Upper lobe of right lung (tissue), 1 donor: Measurements from ENCODE around the gene PRIM2. TPM values are rescaled to one million over a fixed set of nuclear protein-coding genes. Genes with fewer than 3 reads are reported as not detected.
A peak's percentile ranks its signal among the peaks of the same experiment; 100 is the strongest.
"Not testable (repeated sequence)": the region's sequence is repeated elsewhere in the genome, so short reads cannot be mapped to it uniquely, and the experiment has no call there.

ENCODE experiments used
- ATAC-seq: fragments of 200-7000 bp; cut with Tn5 transposase; one replicate; pipeline ENCODE4 v1.9.1; 2020; ENCODE audit warnings: mild to moderate bottlenecking, moderate library complexity
- DNase-seq: peaks from one replicate; pipeline ENCODE4 v3.0.0-alpha.2; 2020
- H3K27ac ChIP-seq: fragments of 200-600 bp; one replicate; pipeline ENCODE4 v1.8.0; 2022
- H3K27me3 ChIP-seq: fragments of 200-600 bp; one replicate; pipeline ENCODE4 v1.8.0; 2022; ENCODE audit warnings: mild to moderate bottlenecking
- H3K36me3 ChIP-seq: fragments of 200-600 bp; one replicate; pipeline ENCODE4 v1.8.0; 2022
- H3K4me1 ChIP-seq: fragments of 200-600 bp; one replicate; pipeline ENCODE4 v1.8.0; 2022
- H3K4me3 ChIP-seq: fragments of 200-600 bp; one replicate; pipeline ENCODE4 v1.8.0; 2022; ENCODE audit warnings: mild to moderate bottlenecking
- H3K9me3 ChIP-seq: fragments of 200-600 bp; one replicate; pipeline ENCODE4 v1.8.0; 2022
- intact Hi-C: fragments of 100-400 bp; cut with DNase I; formaldehyde crosslinking; loops from one replicate; pipeline ENCODE4 v1.11.0; 2022
- total RNA-seq: library from RNA; stranded (reverse); fragmentation: NEBNext Ultra II Directional; extraction: Animal tissue kit (Norgen Biotek cat#: 25700); gene quantifications from one replicate; pipeline ENCODE4 v1.2.1, GENCODE V29; 2021
- TF ChIP-seq, protein P1 (sequence below): fragments of 200-600 bp; IDR thresholded peaks from one replicate; pipeline ENCODE4 v1.8.0; 2022; ENCODE audit warnings: antibody characterized with exemption
- donor health status: DM: no; HTN: yes; CAD: no; lungs with severe emphysema.

PRIM2 gene
- total RNA-seq, 1 donor from 2014 or later, result 8.5 TPM

DNA sequence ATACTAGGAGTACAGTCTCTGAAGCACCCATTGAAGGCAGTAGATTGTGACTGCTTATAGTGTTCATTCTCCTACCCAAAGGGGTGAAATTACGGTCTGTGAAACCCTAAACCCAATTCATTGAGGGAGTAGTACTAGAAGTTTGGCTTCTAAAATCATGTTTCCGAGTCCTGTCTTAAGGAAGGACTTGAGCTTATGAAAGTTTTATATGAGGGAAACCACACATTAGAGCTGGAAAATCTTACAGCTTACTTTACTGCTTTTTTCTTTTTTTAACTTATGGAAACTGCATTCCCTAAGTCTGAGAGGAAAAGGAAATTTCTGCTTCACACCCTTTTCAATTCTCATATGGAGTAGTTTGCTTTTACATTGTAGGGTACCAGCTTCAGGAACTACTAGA lies 38.4 kb upstream of the PRIM2 start:
- ATAC-seq, result no peak
- Histone ChIP-seq H3K36me3 (no peaks in the 10 kb centered on the region), H3K9me3 (no peaks in the 10 kb centered on the region), H3K27ac (no peak overlapping the region), H3K4me3 (no peak overlapping the region), H3K27me3 (no peaks in the 10 kb centered on the region), H3K4me1 (no peaks in the 10 kb centered on the region)
- TF ChIP-seq, protein P1, sequence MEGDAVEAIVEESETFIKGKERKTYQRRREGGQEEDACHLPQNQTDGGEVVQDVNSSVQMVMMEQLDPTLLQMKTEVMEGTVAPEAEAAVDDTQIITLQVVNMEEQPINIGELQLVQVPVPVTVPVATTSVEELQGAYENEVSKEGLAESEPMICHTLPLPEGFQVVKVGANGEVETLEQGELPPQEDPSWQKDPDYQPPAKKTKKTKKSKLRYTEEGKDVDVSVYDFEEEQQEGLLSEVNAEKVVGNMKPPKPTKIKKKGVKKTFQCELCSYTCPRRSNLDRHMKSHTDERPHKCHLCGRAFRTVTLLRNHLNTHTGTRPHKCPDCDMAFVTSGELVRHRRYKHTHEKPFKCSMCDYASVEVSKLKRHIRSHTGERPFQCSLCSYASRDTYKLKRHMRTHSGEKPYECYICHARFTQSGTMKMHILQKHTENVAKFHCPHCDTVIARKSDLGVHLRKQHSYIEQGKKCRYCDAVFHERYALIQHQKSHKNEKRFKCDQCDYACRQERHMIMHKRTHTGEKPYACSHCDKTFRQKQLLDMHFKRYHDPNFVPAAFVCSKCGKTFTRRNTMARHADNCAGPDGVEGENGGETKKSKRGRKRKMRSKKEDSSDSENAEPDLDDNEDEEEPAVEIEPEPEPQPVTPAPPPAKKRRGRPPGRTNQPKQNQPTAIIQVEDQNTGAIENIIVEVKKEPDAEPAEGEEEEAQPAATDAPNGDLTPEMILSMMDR, result no peak
- DNase-seq, result no peak
- intact Hi-C loops, result no loop called here

DNA sequence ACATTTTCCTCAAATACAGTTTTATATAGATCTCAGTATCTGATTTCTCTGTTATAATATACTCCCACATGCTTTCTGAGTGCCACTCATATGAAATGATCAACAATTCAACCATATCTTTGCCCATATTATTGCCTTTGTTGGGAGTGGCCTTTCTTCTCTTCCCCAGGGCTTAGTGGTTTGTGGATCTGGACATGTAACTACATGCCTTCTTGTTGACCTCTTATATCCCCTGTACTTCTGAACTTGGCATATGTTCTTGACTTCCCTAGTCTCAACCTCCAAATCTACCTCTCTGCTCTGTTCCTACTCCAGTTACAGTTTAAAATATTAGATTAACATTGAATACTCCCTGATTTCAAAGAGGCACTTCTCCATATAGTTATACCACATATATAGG lies 34.3 kb upstream of the PRIM2 start:
- intact Hi-C loops, result no loop called here
- TF ChIP-seq, protein P1, result no peak
- H3K4me1 ChIP-seq, result no peaks in the 10 kb centered on the region
- no peaks in the 10 kb centered on the region for H3K36me3 ChIP-seq
- no peak overlapping the region for H3K27ac ChIP-seq
- no peak for DNase-seq
- no peaks in the 10 kb centered on the region for H3K9me3 ChIP-seq
- no peaks in the 10 kb centered on the region for H3K27me3 ChIP-seq
- H3K4me3 ChIP-seq, result no peak overlapping the region
- no peak for ATAC-seq

DNA sequence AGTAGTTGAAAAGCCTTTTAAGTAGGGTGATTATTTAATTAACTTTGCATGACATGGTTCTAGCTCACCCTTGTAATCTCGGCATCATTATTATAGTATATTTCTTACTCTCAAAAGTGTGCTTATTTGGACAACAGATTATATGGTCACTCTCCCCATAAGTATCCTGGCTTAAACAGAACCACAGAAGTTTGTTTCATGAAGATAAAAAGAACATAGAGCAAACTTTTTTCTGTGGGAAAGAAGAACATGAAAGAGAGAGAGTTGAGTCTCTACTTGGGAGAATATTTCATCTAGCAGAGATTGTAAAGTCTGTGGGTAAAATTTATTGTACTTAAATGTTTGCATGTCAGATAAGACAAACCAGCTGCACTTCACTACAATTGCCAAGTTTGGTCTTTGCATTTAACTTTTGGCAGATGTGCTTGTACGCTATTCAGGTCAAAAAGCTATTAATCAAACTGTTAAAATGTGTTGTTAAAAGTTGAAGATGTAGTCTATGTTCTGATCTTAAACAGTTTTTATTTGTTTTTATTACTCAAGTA lies 33.4 kb upstream of the PRIM2 start:
- intact Hi-C loops, result no loop called here
- Histone ChIP-seq H3K36me3 (no peaks in the 10 kb centered on the region), H3K4me3 (no peak overlapping the region), H3K27ac (no peak overlapping the region), H3K9me3 (no peaks in the 10 kb centered on the region), H3K4me1 (no peaks in the 10 kb centered on the region), H3K27me3 (no peaks in the 10 kb centered on the region)
- ATAC-seq (no peak), DNase-seq (no peak)
- TF ChIP-seq, protein P1, result no peak

DNA sequence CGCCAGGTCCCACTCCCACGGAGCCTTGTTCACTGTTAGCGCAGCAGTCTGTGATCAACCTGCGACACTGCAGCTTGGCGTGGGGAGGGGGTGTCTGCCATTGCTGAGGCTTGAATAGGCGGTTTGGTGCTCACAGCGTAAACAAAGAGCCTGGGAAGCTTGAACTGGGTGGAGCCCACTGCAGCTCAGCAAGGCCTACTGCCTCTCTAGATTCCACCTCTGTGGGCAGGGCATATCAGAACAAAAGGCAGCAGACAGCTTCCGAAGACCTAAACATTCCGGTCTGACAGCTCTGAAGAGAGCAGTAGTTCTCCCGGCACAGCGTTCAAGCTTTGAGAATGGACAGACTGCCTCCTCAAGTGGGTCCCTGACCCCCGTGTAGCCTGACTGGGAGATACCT lies 29.3 kb upstream of the PRIM2 start:
- H3K27me3 ChIP-seq, H3K4me3 ChIP-seq, DNase-seq, H3K9me3 ChIP-seq, intact Hi-C loops, H3K4me1 ChIP-seq, H3K27ac ChIP-seq, H3K36me3 ChIP-seq: not testable (repeated sequence)
- ATAC-seq, result peak; percentile 47

DNA sequence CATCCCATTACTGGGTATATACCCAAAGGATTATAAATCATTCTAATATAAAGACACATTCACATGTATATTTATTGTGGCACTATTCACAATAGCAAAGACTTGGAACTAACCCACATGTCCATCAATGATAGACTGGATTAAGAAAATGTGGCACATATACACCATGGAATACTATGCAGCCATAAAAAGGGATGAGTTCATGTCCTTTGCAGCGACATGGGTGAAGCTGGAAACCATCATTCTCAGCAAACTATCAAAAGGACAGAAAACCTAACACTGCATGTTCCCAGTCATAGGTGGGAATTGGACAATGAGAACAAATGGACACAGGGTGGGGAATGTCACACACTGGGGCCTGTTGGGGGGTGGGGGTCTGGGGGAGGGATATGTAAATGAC lies 24.0 kb upstream of the PRIM2 start:
- DNase-seq, H3K9me3 ChIP-seq, intact Hi-C loops, H3K27me3 ChIP-seq, H3K36me3 ChIP-seq, ATAC-seq, H3K27ac ChIP-seq, H3K4me3 ChIP-seq, H3K4me1 ChIP-seq: not testable (repeated sequence)

DNA sequence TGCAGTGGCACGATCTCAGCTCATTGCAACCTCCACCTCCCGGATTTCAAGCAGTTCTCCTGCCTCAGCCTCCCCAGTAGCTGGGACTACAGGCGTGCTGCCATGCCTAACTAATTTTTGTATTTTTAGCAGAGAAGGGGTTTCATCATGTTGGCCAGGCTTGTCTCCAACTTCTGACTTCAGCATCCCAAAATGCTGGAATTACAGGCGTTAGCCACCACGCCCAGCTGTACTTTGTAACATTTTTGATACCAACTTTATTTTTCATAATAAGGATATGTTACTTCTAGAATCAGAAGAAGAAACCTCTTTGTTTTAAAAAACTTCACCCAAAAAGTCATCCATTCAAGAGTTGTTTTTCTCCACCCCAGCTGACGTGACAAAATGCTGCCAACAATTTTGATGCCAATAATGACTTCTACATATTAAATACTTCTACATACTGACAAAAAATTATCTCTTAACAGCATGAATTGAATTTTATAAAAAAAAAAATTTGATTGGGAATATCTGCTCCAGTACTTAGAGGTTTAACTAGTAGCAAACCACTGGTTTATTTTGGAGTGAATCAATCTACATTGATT lies 22.5 kb upstream of the PRIM2 start:
- DNase-seq, result no peak
- TF ChIP-seq, protein P1, result no peak
- Histone ChIP-seq H3K27ac (no peak overlapping the region), H3K27me3 (no peaks in the 10 kb centered on the region), H3K4me3 (no peak overlapping the region), H3K36me3 (no peaks in the 10 kb centered on the region), H3K9me3 (no peaks in the 10 kb centered on the region), H3K4me1 (no peaks in the 10 kb centered on the region)
- ATAC-seq, result no peak
- intact Hi-C loops, result no loop called here

DNA sequence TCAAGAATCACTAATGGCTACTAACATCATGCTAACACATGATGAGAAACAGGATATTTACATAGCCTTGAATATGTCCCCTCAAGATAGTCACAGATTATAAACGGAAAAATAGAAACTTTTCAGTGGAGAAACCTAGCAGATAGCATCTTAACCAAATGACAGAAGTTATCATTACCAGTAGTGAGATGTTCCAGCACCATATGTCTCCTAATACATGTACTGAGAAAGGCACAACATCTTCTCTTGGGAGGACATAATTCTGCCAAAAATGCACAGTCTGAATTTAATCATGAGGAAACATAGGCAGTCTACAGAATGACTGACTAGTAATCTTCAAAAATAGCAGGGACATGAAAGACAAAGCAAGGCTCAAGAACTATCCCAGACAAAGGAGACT lies 19.9 kb upstream of the PRIM2 start:
- Histone ChIP-seq H3K4me3 (no peak overlapping the region), H3K27me3 (no peaks in the 10 kb centered on the region), H3K4me1 (no peaks in the 10 kb centered on the region), H3K36me3 (no peaks in the 10 kb centered on the region), H3K9me3 (no peaks in the 10 kb centered on the region), H3K27ac (no peak overlapping the region)
- intact Hi-C loops, result no loop called here
- TF ChIP-seq, protein P1, result no peak
- ATAC-seq, result no peak
- DNase-seq, result no peak
